ENCODE measurements around the gene FAM163B. TPM values are rescaled to one million over a fixed set of nuclear protein-coding genes. Genes with fewer than 3 reads are reported as not detected.

FAM163B gene
- total and polyA plus RNA-seq, 2 of the 8 experiments (the other 6 are each of a cell fraction or from before 2014, with no cell fraction given): 0.63 to 1.0 TPM

GRCh38 chr9:133572821-133573361 lies 36.3 kb downstream of the FAM163B start:
- H3K9me3 ChIP-seq (ENCODE audit: insufficient read depth in 2 of 2, low read depth in 1 of 2, low read length in 1 of 2): no peaks in the 10 kb centered on the region
- no peak overlapping the region for H2BK120ac ChIP-seq (replicated peaks; ENCODE audit: low read depth, low read length)
- FAIRE-seq (no peak), DNase-seq (ENCODE audit: low read depth in 1 of 2, low spot score in 2 of 2) (no peak)
- 90% methylated on average over 15 of the region's 15 CpGs; no CpG with 5 or more reads in 1 of the 2 experiments for WGBS, 2 experiments (ENCODE audit: extremely low coverage in 1 of 2, insufficient coverage in 1 of 2, insufficient read length in 1 of 2, insufficient replicate concordance in 2 of 2, low coverage in 1 of 2, low lambda C conversion rate in 2 of 2, missing lambda C conversion rate in 1 of 2)
- TF ChIP-seq HDAC6 (IDR thresholded peaks at IDR 0.05; ENCODE audit: low read depth, low read length): no peak
- TF ChIP-seq MAFK (IDR thresholded peaks at IDR 0.05; ENCODE audit: low read depth, low read length): no peak
- TF ChIP-seq JUND (IDR thresholded peaks at IDR 0.05; ENCODE audit: low read length): no peak
- TF ChIP-seq CHD2 (IDR thresholded peaks at IDR 0.05; ENCODE audit: low read length): no peak
- no peak for TF ChIP-seq TCF12 (IDR thresholded peaks at IDR 0.05; ENCODE audit: low read depth, low read length)
- TF ChIP-seq POLR2A (IDR thresholded peaks at IDR 0.05; ENCODE audit: control extremely low read depth in 1 of 2, low read depth in 2 of 2, low read length in 2 of 2): no peak
- TF ChIP-seq HDAC2 (IDR thresholded peaks at IDR 0.05; ENCODE audit: borderline replicate concordance in 1 of 2, low read depth in 2 of 2, low read length in 2 of 2): no peak
- no peak for TF ChIP-seq KDM5A (IDR thresholded peaks at IDR 0.05; ENCODE audit: low read length)
- TF ChIP-seq MAX (IDR thresholded peaks at IDR 0.05): no peak
- TF ChIP-seq NRF1 (IDR thresholded peaks at IDR 0.05; ENCODE audit: low read depth, low read length): no peak
- no peak for TF ChIP-seq GTF2F1 (IDR thresholded peaks at IDR 0.05; ENCODE audit: borderline replicate concordance, low read depth, low read length)
- TF ChIP-seq CEBPB (IDR thresholded peaks at IDR 0.05; ENCODE audit: low read depth, low read length): no peak
- TF ChIP-seq ASH2L (IDR thresholded peaks at IDR 0.05; ENCODE audit: low read length): no peak
- no peak for TF ChIP-seq RNF2 (IDR thresholded peaks at IDR 0.05; ENCODE audit: borderline replicate concordance, low read depth, low read length, missing control alignments, poor library complexity, severe bottlenecking)
- no peak overlapping the region for H2AFZ ChIP-seq (ENCODE audit: low read length)
- H3K23ac ChIP-seq (ENCODE audit: insufficient read length): no peak overlapping the region
- no peaks in the 10 kb centered on the region for H3K79me1 ChIP-seq (ENCODE audit: low read depth, low read length)
- H3K18ac ChIP-seq (ENCODE audit: extremely low read depth, low read length): no peak overlapping the region
- H3K4me3 ChIP-seq (ENCODE audit: extremely low read depth in 1 of 4, insufficient read depth in 2 of 4, low read depth in 3 of 4, low read length in 4 of 4): no peak overlapping the region
- H3K23me2 ChIP-seq (ENCODE audit: low read depth, low read length): no peaks in the 10 kb centered on the region
- no peak overlapping the region for H2BK20ac ChIP-seq (ENCODE audit: low read length)
- no peak overlapping the region for H3K56ac ChIP-seq (replicated peaks; ENCODE audit: insufficient read length, low read depth, low read length)
- H2BK5ac ChIP-seq (ENCODE audit: low read depth, low read length): no peak overlapping the region
- no peak overlapping the region for H4K5ac ChIP-seq (ENCODE audit: insufficient read length, low read depth, low read length)
- no peaks in the 10 kb centered on the region for H3K36me3 ChIP-seq (ENCODE audit: control insufficient read depth in 2 of 4, insufficient read depth in 4 of 4, low read length in 3 of 4)
- no peak overlapping the region for H3K14ac ChIP-seq (ENCODE audit: insufficient read length)
- H4K8ac ChIP-seq (ENCODE audit: extremely low read depth, insufficient read depth, low read length): no peak overlapping the region
- H3K4ac ChIP-seq (replicated peaks; ENCODE audit: insufficient read length, low read depth, low read length): no peak overlapping the region
- H3K4me2 ChIP-seq (ENCODE audit: insufficient read depth in 1 of 2, low read depth in 2 of 2, low read length in 2 of 2): no peak overlapping the region
- peaks cover 0 to 3% (median 0%) of the 10 kb centered on the region in 4 experiments; a peak in 5 of 7 replicates for H3K4me1 ChIP-seq (replicated peaks in 1 of 4; ENCODE audit: control insufficient read depth in 3 of 4, insufficient read depth in 4 of 4, low read length in 3 of 4)
- H3K27ac ChIP-seq (ENCODE audit: low read depth, low read length): no peak overlapping the region
- ChIA-PET POLR2A (ENCODE audit: partially characterized antibody) (no interaction called here), CTCF (ENCODE audit: partially characterized antibody) (interaction anchor here (1.3 to 2.1 kb wide), 2 partner anchors 20 to 43 kb away, joined by 5 read pairs; no protein-coding TSS in a partner anchor)
- H4K91ac ChIP-seq (replicated peaks; ENCODE audit: insufficient read length, low read length): no peak overlapping the region
- H4K20me1 ChIP-seq (replicated peaks in 1 of 2; ENCODE audit: control insufficient read depth in 1 of 2, insufficient read depth in 2 of 2, low read length in 2 of 2): no peaks in the 10 kb centered on the region
- no peaks in the 10 kb centered on the region for H3K79me2 ChIP-seq (ENCODE audit: control insufficient read depth in 1 of 2, insufficient read depth in 2 of 2, low read length in 2 of 2)
- no peak overlapping the region for H2AK5ac ChIP-seq (ENCODE audit: low read depth, low read length)
- H3K9ac ChIP-seq (replicated peaks in 1 of 4; ENCODE audit: extremely low read depth in 1 of 4, low read depth in 3 of 4, low read length in 3 of 4): no peak overlapping the region
- H3K27me3 ChIP-seq (replicated peaks in 1 of 4; ENCODE audit: control insufficient read depth in 3 of 4, extremely low read depth in 1 of 4, insufficient read depth in 3 of 4, low read length in 3 of 4): 0 out of 7 replicates have a peak, but pooled peaks cover 0 to 2% (median 0%) of the 10 kb centered on the region in 4 experiments
- H2BK12ac ChIP-seq (ENCODE audit: low read depth, low read length): no peak overlapping the region
- H2BK15ac ChIP-seq (ENCODE audit: low read length): no peak overlapping the region

All from H1 (cell line).